ENCODE results near the gene IRF1.

IRF1 gene

GRCh38 chr5:132436936-132437335, 53.6 kb downstream of the IRF1 start:
- Mint-ChIP-seq H3K4me1 (peaks cover 88% of the 10 kb centered on the region), H3K36me3 (peaks cover 10% of the 10 kb centered on the region), H3K4me3 (peak overlapping the region; percentile 70)

GRCh38 chr5:132435886-132436285, 54.7 kb downstream of the IRF1 start:
- Mint-ChIP-seq H3K9me3 (no peaks in the 10 kb centered on the region), H3K4me3 (peak overlapping the region; percentile 4), H3K27ac (peak overlapping the region; percentile 55), H3K36me3 (peaks cover 15% of the 10 kb centered on the region), H3K4me1 (peaks cover 89% of the 10 kb centered on the region), H3K27me3 (no peaks in the 10 kb centered on the region)

More at GRCh38 chr5:132436936-132437335, 53.6 kb downstream of the IRF1 start:
- Mint-ChIP-seq H3K27ac (peak overlapping the region; percentile 91), H3K27me3 (no peaks in the 10 kb centered on the region), H3K9me3 (no peaks in the 10 kb centered on the region)

GRCh38 chr5:132435447-132435846, 55.1 kb downstream of the IRF1 start:
- Mint-ChIP-seq H3K27ac (peak overlapping the region; percentile 55), H3K36me3 (peaks cover 20% of the 10 kb centered on the region)

GRCh38 chr5:132434416-132435286, 55.9 kb downstream of the IRF1 start:
- peaks cover 24% of the 10 kb centered on the region for H3K36me3 Mint-ChIP-seq

More at GRCh38 chr5:132435447-132435846, 55.1 kb downstream of the IRF1 start:
- Mint-ChIP-seq H3K4me3 (peak overlapping the region; percentile 4), H3K27me3 (no peaks in the 10 kb centered on the region), H3K4me1 (peaks cover 89% of the 10 kb centered on the region), H3K9me3 (no peaks in the 10 kb centered on the region)

GRCh38 chr5:132433141-132433540, 57.4 kb downstream of the IRF1 start:
- H3K36me3 Mint-ChIP-seq, result peaks cover 29% of the 10 kb centered on the region
- H3K9me3 Mint-ChIP-seq, result no peaks in the 10 kb centered on the region
- peaks cover 93% of the 10 kb centered on the region for H3K4me1 Mint-ChIP-seq
- H3K4me3 Mint-ChIP-seq, result no peak overlapping the region
- H3K27me3 Mint-ChIP-seq, result no peaks in the 10 kb centered on the region
- H3K27ac Mint-ChIP-seq, result peak overlapping the region; percentile 92

More at GRCh38 chr5:132434416-132435286, 55.9 kb downstream of the IRF1 start:
- Mint-ChIP-seq H3K4me3 (no peak overlapping the region), H3K9me3 (no peaks in the 10 kb centered on the region), H3K4me1 (peaks cover 89% of the 10 kb centered on the region), H3K27ac (peak overlapping the region; percentile 76), H3K27me3 (no peaks in the 10 kb centered on the region)

- Mint-ChIP-seq H3K36me3 (peaks cover 29% of the 10 kb centered on the region), H3K4me1 (peaks cover 93% of the 10 kb centered on the region), H3K9me3 (no peaks in the 10 kb centered on the region), H3K4me3 (peak overlapping the region; percentile 30), H3K27me3 (no peaks in the 10 kb centered on the region), H3K27ac (peak overlapping the region; percentile 87)
These were observed 58.9 kb downstream of the IRF1 start for GRCh38 chr5:132431632-132432031.
